ENCODE data around the gene DYNLRB1. TPM values are rescaled to one million over a fixed set of nuclear protein-coding genes. Genes with fewer than 3 reads are reported as not detected.

The DYNLRB1 gene
- total RNA-seq, 1 donor from 2014 or later: 166 TPM

- DNase-seq (ENCODE audit: extremely low spot score, unreplicated experiment): no peak
- Mint-ChIP-seq H3K27ac (ENCODE audit: unreplicated experiment) (no peak overlapping the region), H3K4me1 (ENCODE audit: unreplicated experiment) (no peaks in the 10 kb centered on the region), H3K27me3 (ENCODE audit: unreplicated experiment) (no peaks in the 10 kb centered on the region), H3K4me3 (ENCODE audit: unreplicated experiment) (no peak overlapping the region), H3K36me3 (ENCODE audit: unreplicated experiment) (peaks cover 22% of the 10 kb centered on the region), H3K9me3 (ENCODE audit: unreplicated experiment) (no peaks in the 10 kb centered on the region)
- TF ChIP-seq, protein P1, sequence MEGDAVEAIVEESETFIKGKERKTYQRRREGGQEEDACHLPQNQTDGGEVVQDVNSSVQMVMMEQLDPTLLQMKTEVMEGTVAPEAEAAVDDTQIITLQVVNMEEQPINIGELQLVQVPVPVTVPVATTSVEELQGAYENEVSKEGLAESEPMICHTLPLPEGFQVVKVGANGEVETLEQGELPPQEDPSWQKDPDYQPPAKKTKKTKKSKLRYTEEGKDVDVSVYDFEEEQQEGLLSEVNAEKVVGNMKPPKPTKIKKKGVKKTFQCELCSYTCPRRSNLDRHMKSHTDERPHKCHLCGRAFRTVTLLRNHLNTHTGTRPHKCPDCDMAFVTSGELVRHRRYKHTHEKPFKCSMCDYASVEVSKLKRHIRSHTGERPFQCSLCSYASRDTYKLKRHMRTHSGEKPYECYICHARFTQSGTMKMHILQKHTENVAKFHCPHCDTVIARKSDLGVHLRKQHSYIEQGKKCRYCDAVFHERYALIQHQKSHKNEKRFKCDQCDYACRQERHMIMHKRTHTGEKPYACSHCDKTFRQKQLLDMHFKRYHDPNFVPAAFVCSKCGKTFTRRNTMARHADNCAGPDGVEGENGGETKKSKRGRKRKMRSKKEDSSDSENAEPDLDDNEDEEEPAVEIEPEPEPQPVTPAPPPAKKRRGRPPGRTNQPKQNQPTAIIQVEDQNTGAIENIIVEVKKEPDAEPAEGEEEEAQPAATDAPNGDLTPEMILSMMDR (IDR thresholded peaks at IDR 0.05): no peak
These were observed 26.2 kb downstream of the DYNLRB1 start for GRCh38 chr20:34542439-34542838.

- Mint-ChIP-seq H3K36me3 (ENCODE audit: unreplicated experiment) (peaks cover 22% of the 10 kb centered on the region), H3K27ac (ENCODE audit: unreplicated experiment) (no peak overlapping the region), H3K4me1 (ENCODE audit: unreplicated experiment) (no peaks in the 10 kb centered on the region), H3K27me3 (ENCODE audit: unreplicated experiment) (no peaks in the 10 kb centered on the region), H3K9me3 (ENCODE audit: unreplicated experiment) (no peaks in the 10 kb centered on the region), H3K4me3 (ENCODE audit: unreplicated experiment) (no peak overlapping the region)
- TF ChIP-seq, protein P1 (IDR thresholded peaks at IDR 0.05): no peak
- no peak for DNase-seq (ENCODE audit: extremely low spot score, unreplicated experiment)
These were observed 27.3 kb downstream of the DYNLRB1 start for GRCh38 chr20:34543463-34544056.

GRCh38 chr20:34544109-34544796 is 28.0 kb downstream of the DYNLRB1 start:
- Mint-ChIP-seq H3K27me3 (ENCODE audit: unreplicated experiment) (no peaks in the 10 kb centered on the region), H3K27ac (ENCODE audit: unreplicated experiment) (no peak overlapping the region), H3K4me3 (ENCODE audit: unreplicated experiment) (no peak overlapping the region), H3K36me3 (ENCODE audit: unreplicated experiment) (peaks cover 17% of the 10 kb centered on the region), H3K9me3 (ENCODE audit: unreplicated experiment) (no peaks in the 10 kb centered on the region), H3K4me1 (ENCODE audit: unreplicated experiment) (no peaks in the 10 kb centered on the region)
- no peak for DNase-seq (ENCODE audit: extremely low spot score, unreplicated experiment)
- TF ChIP-seq, protein P1 (IDR thresholded peaks at IDR 0.05): no peak

DNA sequence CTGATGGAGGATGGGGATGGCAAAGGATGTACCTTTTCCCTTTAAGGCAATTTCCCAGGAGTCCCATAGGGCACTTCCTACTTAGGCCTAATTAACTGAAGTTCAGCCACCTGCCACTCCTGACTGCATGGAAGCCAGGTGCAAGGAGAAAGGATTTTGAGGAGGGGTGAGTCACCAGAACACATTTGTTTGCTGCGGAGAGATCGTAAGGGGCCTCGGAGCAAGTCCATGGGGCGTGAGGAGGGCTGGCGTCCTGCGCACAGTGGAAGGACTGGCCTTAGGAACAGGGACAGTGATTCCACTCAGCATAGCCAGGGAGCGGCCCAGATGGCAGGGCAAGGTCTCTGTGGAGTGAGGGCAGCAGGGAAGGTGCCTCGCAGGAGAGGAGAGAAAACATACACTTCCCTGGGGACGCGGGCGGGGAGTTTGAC is 30.5 kb downstream of the DYNLRB1 start:
- Mint-ChIP-seq H3K36me3 (ENCODE audit: unreplicated experiment) (no peaks in the 10 kb centered on the region), H3K27ac (ENCODE audit: unreplicated experiment) (no peak overlapping the region), H3K9me3 (ENCODE audit: unreplicated experiment) (no peaks in the 10 kb centered on the region), H3K27me3 (ENCODE audit: unreplicated experiment) (no peaks in the 10 kb centered on the region), H3K4me1 (ENCODE audit: unreplicated experiment) (no peaks in the 10 kb centered on the region), H3K4me3 (ENCODE audit: unreplicated experiment) (no peak overlapping the region)
- TF ChIP-seq, protein P1 (IDR thresholded peaks at IDR 0.05): no peak
- DNase-seq (ENCODE audit: extremely low spot score, unreplicated experiment): no peak

DNA sequence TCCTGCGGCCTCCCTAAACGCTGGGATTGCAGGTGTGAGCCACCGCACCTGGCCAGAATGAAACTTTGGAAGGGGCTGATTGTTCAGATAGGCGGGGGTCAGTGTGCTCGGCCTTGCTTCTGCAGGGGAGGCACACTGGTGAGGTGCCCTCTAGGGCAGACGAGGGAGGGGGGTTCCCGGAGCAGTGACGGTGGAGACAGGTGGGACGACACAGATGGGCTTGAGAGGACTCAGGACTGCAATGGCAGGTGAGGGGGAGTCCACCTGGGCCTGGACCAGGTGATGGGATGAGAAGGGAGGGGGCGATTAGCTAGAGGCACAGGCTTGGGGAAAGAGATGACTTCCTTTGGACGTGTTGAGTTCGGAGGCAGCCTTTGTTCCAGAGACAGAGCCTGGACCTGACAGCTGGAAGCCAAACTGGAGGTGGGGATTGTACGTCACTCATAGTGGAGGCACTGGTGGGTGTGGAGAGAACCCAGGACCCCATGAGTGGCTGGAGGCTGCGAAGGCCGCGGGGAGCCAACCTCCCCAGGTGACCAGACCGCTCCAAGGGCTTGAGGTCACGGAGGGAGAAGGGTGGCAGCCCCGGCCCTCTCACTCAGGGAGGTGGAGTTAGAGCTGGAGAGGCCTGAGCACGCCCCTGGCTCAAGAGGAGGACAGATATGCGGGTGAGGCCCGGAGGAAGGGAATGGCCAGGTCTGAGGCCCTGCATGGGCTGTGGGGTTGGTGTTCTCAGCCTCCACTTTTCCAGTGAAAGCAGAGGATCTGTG is 31.8 kb downstream of the DYNLRB1 start:
- DNase-seq (ENCODE audit: extremely low spot score, unreplicated experiment): no peak
- no peaks in the 10 kb centered on the region for H3K27me3 Mint-ChIP-seq (ENCODE audit: unreplicated experiment)
- TF ChIP-seq, protein P1 (IDR thresholded peaks at IDR 0.05): no peak
- no peaks in the 10 kb centered on the region for H3K36me3 Mint-ChIP-seq (ENCODE audit: unreplicated experiment)
- no peaks in the 10 kb centered on the region for H3K9me3 Mint-ChIP-seq (ENCODE audit: unreplicated experiment)
- H3K27ac Mint-ChIP-seq (ENCODE audit: unreplicated experiment): no peak overlapping the region
- no peak overlapping the region for H3K4me3 Mint-ChIP-seq (ENCODE audit: unreplicated experiment)
- H3K4me1 Mint-ChIP-seq (ENCODE audit: unreplicated experiment): peaks cover 1% of the 10 kb centered on the region

Measured in osteocyte (in vitro differentiated cells).